Upper lobe of left lung (tissue), 6 donors: Measurements from ENCODE around the gene NHSL1. TPM values are rescaled to one million over a fixed set of nuclear protein-coding genes. Genes with fewer than 3 reads are reported as not detected.
A peak's percentile ranks its signal among the peaks of the same experiment; 100 is the strongest.

Experiments
- ATAC-seq, 2 donors: fragments of 200-7000 bp; cut with Tn5 transposase; one replicate each; pipeline ENCODE4 v1.9.1; 2022; ENCODE audit warnings: mild to moderate bottlenecking in 2 of 2, moderate library complexity in 2 of 2; ENCODE audit not compliant: low FRiP score in 2 of 2
- DNase-seq, 2 donors: peaks; one replicate each; pipeline ENCODE4 v3.0.0-alpha.2; 2019 to 2020
- H3K27ac ChIP-seq, 4 donors: fragments of 200-600 bp; sonication (generic); one replicate each; pipeline ENCODE4 v1.5.1; 2016 to 2019
- H3K27me3 ChIP-seq, 4 donors: fragments of 200-600 bp; sonication (generic); one replicate each; pipeline ENCODE4 v1.5.1; 2017 to 2019
- H3K36me3 ChIP-seq, 4 donors: fragments of 200-600 bp; sonication (generic); one replicate each; pipeline ENCODE4 v1.5.1; 2016 to 2019
- H3K4me1 ChIP-seq, 4 donors: fragments of 200-600 bp; sonication (generic); one replicate each; pipeline ENCODE4 v1.5.1; 2018 to 2019
- H3K4me3 ChIP-seq, 4 donors: fragments of 200-600 bp; sonication (generic); one replicate each; pipeline ENCODE4 v1.5.1; 2017 to 2019; ENCODE audit warnings: mild to moderate bottlenecking in 2 of 4, moderate library complexity in 1 of 4
- H3K9me3 ChIP-seq, 4 donors: fragments of 200-600 bp; sonication (generic); one replicate each; pipeline ENCODE4 v1.5.1; 2018 to 2019
- EP300 ChIP-seq, 4 donors: sonication (generic); formaldehyde crosslinking; IDR thresholded peaks; one replicate each; pipeline ENCODE4 v1.5.1; 2017; ENCODE audit warnings: antibody characterized with exemption in 4 of 4, control low read depth in 2 of 4
- POLR2A ChIP-seq, 4 donors: fragments of 450-650 bp; IDR thresholded peaks; one replicate each; pipeline ENCODE4 v1.5.1; 2016 to 2017; ENCODE audit warnings: antibody characterized with exemption in 4 of 4, mild to moderate bottlenecking in 2 of 4
- POLR2AphosphoS5 ChIP-seq, 2 donors: sonication (generic); formaldehyde crosslinking; IDR thresholded peaks; one replicate each; pipeline ENCODE4 v1.5.1; 2017; ENCODE audit warnings: antibody characterized with exemption in 2 of 2
- WGBS, 2 donors: methylation state at CpG; one replicate each; pipeline ENCODE4 v1.1.5; 2017 to 2018; 5-methylcytosine and 5-hydroxymethylcytosine counted together
- total RNA-seq, 6 donors: library from RNA; depleted of rRNA in 4 of 6; stranded (reverse); fragments of >200 nt in 4 of 6; gene quantifications; one replicate each; pipeline versions ENCODE4 v1.1.0 to v1.2.1, GENCODE V29; 2016 to 2021
- TF ChIP-seq, protein P1 (sequence below), 6 experiments: fragments of 450-650 bp in 4 of 6; fragments of 200-600 bp in 2 of 6; sonication (generic) in 2 of 6; IDR thresholded peaks; one replicate each; pipeline ENCODE4 v1.5.1; 2016 to 2019; ENCODE audit warnings: antibody characterized with exemption in 6 of 6
- donor health status: DM: no; HTN: no; CAD: no; lungs with moderate emphysema.
- donor health status: DM: no; HTN: yes; CAD: no; lungs with severe emphysema.

The NHSL1 gene
- total RNA-seq, 6 donors from 2014 or later = 37.3 to 80.2 (median 56.6) TPM

DNA sequence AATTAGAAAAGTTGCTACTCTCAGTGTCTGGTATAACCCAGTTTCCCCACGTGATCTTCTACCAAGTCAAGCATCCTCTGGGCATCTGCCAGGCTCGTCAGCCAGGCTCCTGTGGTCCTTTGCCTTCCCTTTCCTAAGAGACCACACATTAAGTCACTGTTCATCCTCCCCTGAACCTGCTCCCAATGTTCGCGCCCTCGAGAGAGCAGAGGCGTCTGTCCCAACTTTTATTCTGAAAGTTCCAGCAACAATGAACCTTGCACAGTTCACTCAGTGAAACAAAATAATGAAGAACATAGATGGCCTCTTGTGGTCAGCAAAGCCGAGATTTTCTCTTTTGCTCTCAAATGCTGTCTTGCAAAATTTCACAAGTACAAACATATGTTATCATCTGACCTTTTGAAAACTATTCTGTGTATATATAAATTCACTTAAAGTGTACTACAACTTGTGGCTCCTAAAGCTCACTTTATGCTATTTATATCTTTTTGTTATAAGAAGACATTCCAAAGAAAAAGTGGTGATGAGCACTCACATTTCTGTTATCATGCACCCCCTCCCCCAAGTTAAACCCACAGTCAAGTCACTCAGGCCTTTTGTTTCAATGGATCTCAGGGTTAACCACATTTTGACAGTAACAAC is 39.2 kb upstream of the NHSL1 start:
- TF ChIP-seq POLR2A (IDR thresholded peaks at IDR 0.05) (no peak), EP300 (IDR thresholded peaks at IDR 0.05) (no peak), POLR2AphosphoS5 (IDR thresholded peaks at IDR 0.05) (no peak)
- TF ChIP-seq, protein P1, sequence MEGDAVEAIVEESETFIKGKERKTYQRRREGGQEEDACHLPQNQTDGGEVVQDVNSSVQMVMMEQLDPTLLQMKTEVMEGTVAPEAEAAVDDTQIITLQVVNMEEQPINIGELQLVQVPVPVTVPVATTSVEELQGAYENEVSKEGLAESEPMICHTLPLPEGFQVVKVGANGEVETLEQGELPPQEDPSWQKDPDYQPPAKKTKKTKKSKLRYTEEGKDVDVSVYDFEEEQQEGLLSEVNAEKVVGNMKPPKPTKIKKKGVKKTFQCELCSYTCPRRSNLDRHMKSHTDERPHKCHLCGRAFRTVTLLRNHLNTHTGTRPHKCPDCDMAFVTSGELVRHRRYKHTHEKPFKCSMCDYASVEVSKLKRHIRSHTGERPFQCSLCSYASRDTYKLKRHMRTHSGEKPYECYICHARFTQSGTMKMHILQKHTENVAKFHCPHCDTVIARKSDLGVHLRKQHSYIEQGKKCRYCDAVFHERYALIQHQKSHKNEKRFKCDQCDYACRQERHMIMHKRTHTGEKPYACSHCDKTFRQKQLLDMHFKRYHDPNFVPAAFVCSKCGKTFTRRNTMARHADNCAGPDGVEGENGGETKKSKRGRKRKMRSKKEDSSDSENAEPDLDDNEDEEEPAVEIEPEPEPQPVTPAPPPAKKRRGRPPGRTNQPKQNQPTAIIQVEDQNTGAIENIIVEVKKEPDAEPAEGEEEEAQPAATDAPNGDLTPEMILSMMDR (IDR thresholded peaks at IDR 0.05) = no peak
- no peak overlapping the region for H3K4me3 ChIP-seq
- ATAC-seq = peak in 1 of 2 donors; percentile 1
- no peak overlapping the region for H3K27ac ChIP-seq
- WGBS, 2 donors = 63 to 68% methylated on average over 7 of the region's 7 CpGs
- no peaks in the 10 kb centered on the region for H3K9me3 ChIP-seq
- no peaks in the 10 kb centered on the region for H3K27me3 ChIP-seq
- DNase-seq = no peak
- peaks cover 5 to 45% (median 19%) of the 10 kb centered on the region in 4 donors for H3K4me1 ChIP-seq
- no peaks in the 10 kb centered on the region for H3K36me3 ChIP-seq

DNA sequence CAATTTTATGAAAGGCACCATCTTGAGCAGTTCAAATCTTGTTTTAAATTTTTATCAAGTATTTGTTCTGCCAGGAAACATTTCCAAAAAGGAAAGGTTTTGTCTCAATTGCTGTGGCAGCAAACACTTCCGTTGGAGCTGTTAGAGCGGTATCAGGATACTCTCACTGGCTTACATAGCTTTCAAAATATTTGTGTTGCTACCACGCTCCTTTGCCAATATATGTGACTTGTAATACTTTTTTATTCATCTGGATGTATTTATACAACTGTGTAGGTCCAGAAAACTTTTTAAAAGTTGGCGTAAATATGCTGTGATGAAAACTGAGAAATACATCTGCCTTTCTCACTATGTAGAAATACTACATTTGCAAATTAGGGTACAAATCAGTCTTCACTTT is 37.8 kb upstream of the NHSL1 start:
- ATAC-seq (peak in 1 of 2 donors; percentile 57), DNase-seq (no peak)
- WGBS, 2 donors = 58 to 69% methylated on average over 4 of the region's 4 CpGs
- Histone ChIP-seq H3K4me3 (no peak overlapping the region), H3K27ac (no peak overlapping the region), H3K36me3 (no peaks in the 10 kb centered on the region), H3K27me3 (no peaks in the 10 kb centered on the region), H3K9me3 (no peaks in the 10 kb centered on the region), H3K4me1 (peaks cover 5 to 47% (median 17%) of the 10 kb centered on the region in 4 donors)
- TF ChIP-seq, protein P1 (IDR thresholded peaks at IDR 0.05) = no peak
- no peak for TF ChIP-seq POLR2AphosphoS5 (IDR thresholded peaks at IDR 0.05)
- TF ChIP-seq POLR2A (IDR thresholded peaks at IDR 0.05) = no peak
- TF ChIP-seq EP300 (IDR thresholded peaks at IDR 0.05) = no peak

DNA sequence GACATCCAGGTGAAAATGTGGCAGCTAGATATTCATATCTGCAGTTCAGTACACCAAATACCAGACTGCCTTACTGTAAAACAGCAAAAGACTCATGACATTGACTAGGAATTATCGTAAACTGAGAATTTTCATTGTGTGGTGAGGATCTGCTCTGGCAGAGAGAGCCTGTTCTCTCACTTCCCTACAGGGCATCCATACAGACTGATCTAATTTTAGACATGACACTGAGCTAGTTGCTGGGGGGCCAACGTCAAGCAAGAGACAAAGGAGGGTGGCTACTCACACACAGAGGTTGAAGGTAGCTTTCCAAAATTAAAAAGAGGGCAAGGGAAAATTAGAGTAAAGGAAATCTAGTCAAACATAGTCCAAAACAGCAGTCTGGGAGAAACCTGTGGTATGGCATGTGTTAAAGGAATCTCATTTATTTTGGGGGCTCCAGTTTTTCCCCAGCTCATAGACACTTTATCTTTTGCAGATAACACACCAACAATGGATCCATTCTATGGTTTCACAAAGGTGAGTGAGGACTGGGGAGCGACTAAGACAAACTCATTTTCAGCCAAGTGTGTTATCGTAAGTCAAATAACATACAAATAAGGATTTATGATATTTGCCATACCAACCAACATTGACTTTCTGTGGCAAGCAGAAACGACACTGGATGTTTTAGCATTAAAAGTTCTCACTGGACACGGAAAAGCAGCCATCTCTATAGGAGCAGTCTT is 36.6 kb upstream of the NHSL1 start:
- no peak for TF ChIP-seq POLR2AphosphoS5 (IDR thresholded peaks at IDR 0.05)
- no peak for TF ChIP-seq EP300 (IDR thresholded peaks at IDR 0.05)
- TF ChIP-seq POLR2A (IDR thresholded peaks at IDR 0.05) = no peak
- TF ChIP-seq, protein P1 (IDR thresholded peaks at IDR 0.05) = no peak
- Histone ChIP-seq H3K36me3 (no peaks in the 10 kb centered on the region), H3K27ac (no peak overlapping the region), H3K4me1 (peaks cover 5 to 37% (median 8%) of the 10 kb centered on the region in 4 donors), H3K27me3 (no peaks in the 10 kb centered on the region), H3K9me3 (no peaks in the 10 kb centered on the region), H3K4me3 (no peak overlapping the region)
- DNase-seq (no peak), ATAC-seq (no peak)
- 77 to 79% methylated on average over 6 of the region's 6 CpGs for WGBS, 2 donors

DNA sequence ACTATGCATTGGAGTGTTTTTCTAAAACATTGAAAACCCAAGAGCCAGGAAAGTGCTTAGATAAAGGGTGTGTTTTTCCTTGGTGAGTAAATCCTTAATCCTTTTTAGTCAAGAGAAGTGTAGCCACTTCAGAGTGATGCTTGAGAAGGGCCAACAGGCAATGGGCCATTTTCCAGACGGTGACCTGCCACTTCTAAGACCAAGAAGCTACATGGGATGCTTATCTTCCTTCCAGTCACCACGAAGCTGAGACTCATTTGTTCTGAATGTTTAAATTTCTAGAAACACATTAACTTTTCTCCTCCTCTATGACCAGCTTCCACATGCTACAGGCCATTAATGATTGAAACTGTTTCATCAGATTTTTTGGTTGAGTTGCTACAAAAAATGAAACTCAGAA is 34.4 kb upstream of the NHSL1 start:
- 63 to 73% methylated on average over 2 of the region's 2 CpGs for WGBS, 2 donors
- ATAC-seq = no peak
- peaks cover 0 to 24% (median 3%) of the 10 kb centered on the region in 4 donors for H3K4me1 ChIP-seq
- no peaks in the 10 kb centered on the region for H3K36me3 ChIP-seq
- no peaks in the 10 kb centered on the region for H3K9me3 ChIP-seq
- H3K27me3 ChIP-seq = no peaks in the 10 kb centered on the region
- peak in 1 of 2 donors; percentile 68 for DNase-seq
- no peak for TF ChIP-seq EP300 (IDR thresholded peaks at IDR 0.05)
- peak in 1 of 2 donors; percentile 17 for TF ChIP-seq POLR2AphosphoS5 (IDR thresholded peaks at IDR 0.05)
- no peak for TF ChIP-seq POLR2A (IDR thresholded peaks at IDR 0.05)
- peak overlapping the region in 1 of 4 donors; percentile 5 for H3K27ac ChIP-seq
- H3K4me3 ChIP-seq = no peak overlapping the region

DNA sequence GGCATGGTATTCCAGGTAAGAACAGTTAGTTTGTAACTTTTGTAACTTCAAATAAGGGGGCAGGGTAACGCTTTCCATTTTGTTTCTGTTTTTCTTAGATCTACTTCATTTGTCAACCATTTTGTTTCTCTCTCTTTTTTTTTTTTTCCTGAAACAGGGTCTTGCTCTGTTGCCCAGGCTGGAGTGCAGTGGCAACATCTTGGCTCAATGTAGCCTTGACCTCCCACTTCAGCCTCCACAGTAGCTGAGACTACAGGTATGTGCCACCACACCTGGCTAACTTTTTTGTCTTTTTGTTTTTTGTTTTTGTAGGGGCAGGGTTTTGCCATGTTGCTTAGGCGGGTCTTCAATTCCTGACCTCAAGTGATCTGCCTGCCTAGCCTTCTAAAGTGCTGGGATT is 32.1 kb upstream of the NHSL1 start:
- Histone ChIP-seq H3K4me3 (no peak overlapping the region), H3K9me3 (no peaks in the 10 kb centered on the region), H3K27me3 (no peaks in the 10 kb centered on the region), H3K36me3 (no peaks in the 10 kb centered on the region), H3K27ac (no peak overlapping the region), H3K4me1 (peaks cover 0 to 21% (median 5%) of the 10 kb centered on the region in 4 donors)
- 95 to 99% methylated on average over 2 of the region's 2 CpGs for WGBS, 2 donors
- ATAC-seq (no peak), DNase-seq (no peak)
- TF ChIP-seq EP300 (IDR thresholded peaks at IDR 0.05) (no peak), POLR2AphosphoS5 (IDR thresholded peaks at IDR 0.05) (no peak), POLR2A (IDR thresholded peaks at IDR 0.05) (no peak)
- TF ChIP-seq, protein P1 (IDR thresholded peaks at IDR 0.05) = no peak
